ENCODE data around the gene SIKE1.

SIKE1 gene

DNA sequence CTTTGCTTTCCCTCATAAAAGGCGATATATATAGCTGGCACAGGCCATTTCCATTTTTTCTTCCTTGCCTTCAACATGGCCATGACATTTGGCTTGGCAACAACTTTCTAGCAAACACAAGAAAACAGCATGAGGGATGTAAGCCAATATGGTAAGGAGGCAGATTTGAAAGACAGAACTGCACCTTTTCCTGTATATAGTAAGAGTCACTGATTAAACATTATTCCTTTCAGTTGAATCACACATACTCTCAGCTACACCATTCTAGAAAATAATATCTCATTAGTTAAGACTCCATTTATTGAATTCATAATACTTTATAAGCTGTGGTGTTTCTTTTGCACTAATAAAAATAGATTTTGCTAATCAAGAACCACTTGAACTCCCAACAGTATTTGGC is 9.5 kb downstream of the SIKE1 start:
- TF ChIP-seq, protein P1, sequence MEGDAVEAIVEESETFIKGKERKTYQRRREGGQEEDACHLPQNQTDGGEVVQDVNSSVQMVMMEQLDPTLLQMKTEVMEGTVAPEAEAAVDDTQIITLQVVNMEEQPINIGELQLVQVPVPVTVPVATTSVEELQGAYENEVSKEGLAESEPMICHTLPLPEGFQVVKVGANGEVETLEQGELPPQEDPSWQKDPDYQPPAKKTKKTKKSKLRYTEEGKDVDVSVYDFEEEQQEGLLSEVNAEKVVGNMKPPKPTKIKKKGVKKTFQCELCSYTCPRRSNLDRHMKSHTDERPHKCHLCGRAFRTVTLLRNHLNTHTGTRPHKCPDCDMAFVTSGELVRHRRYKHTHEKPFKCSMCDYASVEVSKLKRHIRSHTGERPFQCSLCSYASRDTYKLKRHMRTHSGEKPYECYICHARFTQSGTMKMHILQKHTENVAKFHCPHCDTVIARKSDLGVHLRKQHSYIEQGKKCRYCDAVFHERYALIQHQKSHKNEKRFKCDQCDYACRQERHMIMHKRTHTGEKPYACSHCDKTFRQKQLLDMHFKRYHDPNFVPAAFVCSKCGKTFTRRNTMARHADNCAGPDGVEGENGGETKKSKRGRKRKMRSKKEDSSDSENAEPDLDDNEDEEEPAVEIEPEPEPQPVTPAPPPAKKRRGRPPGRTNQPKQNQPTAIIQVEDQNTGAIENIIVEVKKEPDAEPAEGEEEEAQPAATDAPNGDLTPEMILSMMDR (conservative IDR thresholded peaks at IDR 0.05; ENCODE audit: low read depth, low read length) = no peak
- H3K27ac ChIP-seq = no peak overlapping the region
- H3K9ac ChIP-seq = no peak overlapping the region
- H3K4me1 ChIP-seq (ENCODE audit: low read depth, poor library complexity, severe bottlenecking) = no peaks in the 10 kb centered on the region
- no peaks in the 10 kb centered on the region for H4K20me1 ChIP-seq (ENCODE audit: insufficient read depth)
- H3K36me3 ChIP-seq (ENCODE audit: insufficient read depth) = no peaks in the 10 kb centered on the region
- H3K4me2 ChIP-seq = no peak overlapping the region
- no peaks in the 10 kb centered on the region for H3K79me2 ChIP-seq (ENCODE audit: insufficient read depth, low read depth)
- H3K27me3 ChIP-seq (ENCODE audit: insufficient read depth, low read depth) = no peaks in the 10 kb centered on the region
- no peak overlapping the region for H3K4me3 ChIP-seq (IDR thresholded peaks at IDR 0.05; ENCODE audit: insufficient read depth, low read depth, low read length)
- no peak overlapping the region for H2AFZ ChIP-seq (ENCODE audit: low read depth)

DNA sequence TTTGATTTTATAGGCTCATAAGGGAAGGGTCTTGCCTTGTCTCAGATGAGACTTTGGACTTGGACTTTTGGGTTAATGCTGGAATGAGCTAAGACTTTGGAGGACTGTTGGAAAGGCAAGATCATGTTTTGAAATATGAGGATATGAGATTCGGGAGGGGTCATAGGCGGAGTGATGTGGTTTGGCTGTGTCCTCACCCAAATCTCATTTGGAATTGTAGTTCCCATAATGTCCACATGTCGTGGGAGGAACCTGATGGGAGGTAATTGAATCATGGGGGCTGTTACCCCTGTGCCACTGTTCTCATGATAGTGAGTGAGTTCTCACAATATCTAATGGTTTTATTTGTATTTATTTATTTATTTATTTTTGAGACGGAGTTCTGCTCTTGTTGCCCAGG is 15.8 kb downstream of the SIKE1 start:
- Histone ChIP-seq H4K20me1 (ENCODE audit: insufficient read depth) (no peaks in the 10 kb centered on the region), H3K4me1 (ENCODE audit: low read depth, poor library complexity, severe bottlenecking) (no peaks in the 10 kb centered on the region), H3K4me3 (IDR thresholded peaks at IDR 0.05; ENCODE audit: insufficient read depth, low read depth, low read length) (no peak overlapping the region), H3K79me2 (ENCODE audit: insufficient read depth, low read depth) (no peaks in the 10 kb centered on the region), H3K27me3 (ENCODE audit: insufficient read depth, low read depth) (no peaks in the 10 kb centered on the region), H3K9ac (no peak overlapping the region), H2AFZ (ENCODE audit: low read depth) (no peak overlapping the region), H3K36me3 (ENCODE audit: insufficient read depth) (no peaks in the 10 kb centered on the region), H3K27ac (no peak overlapping the region), H3K4me2 (no peak overlapping the region)
- TF ChIP-seq, protein P1 (conservative IDR thresholded peaks at IDR 0.05; ENCODE audit: low read depth, low read length) = no peak

DNA sequence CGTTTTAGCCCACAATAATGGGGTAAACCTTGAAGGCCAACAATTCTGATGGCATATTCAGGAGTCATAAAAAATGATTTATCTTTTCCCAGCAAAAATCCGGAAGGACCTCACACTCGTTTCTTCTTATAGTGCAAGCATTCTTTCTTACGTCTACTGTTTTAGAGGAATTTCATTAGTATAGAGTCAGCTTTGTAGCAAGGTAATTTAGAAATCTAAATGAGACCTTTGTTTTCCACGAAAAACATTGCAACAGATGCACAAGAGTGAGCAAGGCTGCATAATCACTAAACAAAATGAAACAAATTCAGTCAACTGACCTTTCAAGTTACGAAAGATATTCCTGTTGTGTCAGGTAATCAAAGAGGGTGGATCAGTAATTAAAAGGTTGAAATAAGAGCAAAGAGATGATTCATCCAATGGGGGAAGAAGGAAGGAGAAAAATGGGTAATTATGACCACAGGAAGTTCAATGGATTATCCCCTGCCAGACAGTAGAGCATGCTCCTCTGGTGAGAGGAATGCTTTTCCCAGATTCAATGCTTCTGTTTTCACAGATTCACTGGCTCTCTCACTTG is 22.1 kb downstream of the SIKE1 start:
- peak overlapping the region; percentile 98 for H3K27ac ChIP-seq
- H3K4me2 ChIP-seq = peak overlapping the region; percentile 47
- H2AFZ ChIP-seq (ENCODE audit: low read depth) = peak overlapping the region; percentile 78
- H3K4me1 ChIP-seq (ENCODE audit: low read depth, poor library complexity, severe bottlenecking) = peaks cover 30% of the 10 kb centered on the region
- TF ChIP-seq, protein P1 (conservative IDR thresholded peaks at IDR 0.05; ENCODE audit: low read depth, low read length) = no peak
- no peaks in the 10 kb centered on the region for H3K27me3 ChIP-seq (ENCODE audit: insufficient read depth, low read depth)
- peak overlapping the region; percentile 99; the same call in 1 of the 2 replicates for H3K9ac ChIP-seq
- no peaks in the 10 kb centered on the region for H3K36me3 ChIP-seq (ENCODE audit: insufficient read depth)
- peaks cover 40% of the 10 kb centered on the region for H3K79me2 ChIP-seq (ENCODE audit: insufficient read depth, low read depth)
- H4K20me1 ChIP-seq (ENCODE audit: insufficient read depth) = peaks cover 17% of the 10 kb centered on the region
- no peak overlapping the region for H3K4me3 ChIP-seq (IDR thresholded peaks at IDR 0.05; ENCODE audit: insufficient read depth, low read depth, low read length)

DNA sequence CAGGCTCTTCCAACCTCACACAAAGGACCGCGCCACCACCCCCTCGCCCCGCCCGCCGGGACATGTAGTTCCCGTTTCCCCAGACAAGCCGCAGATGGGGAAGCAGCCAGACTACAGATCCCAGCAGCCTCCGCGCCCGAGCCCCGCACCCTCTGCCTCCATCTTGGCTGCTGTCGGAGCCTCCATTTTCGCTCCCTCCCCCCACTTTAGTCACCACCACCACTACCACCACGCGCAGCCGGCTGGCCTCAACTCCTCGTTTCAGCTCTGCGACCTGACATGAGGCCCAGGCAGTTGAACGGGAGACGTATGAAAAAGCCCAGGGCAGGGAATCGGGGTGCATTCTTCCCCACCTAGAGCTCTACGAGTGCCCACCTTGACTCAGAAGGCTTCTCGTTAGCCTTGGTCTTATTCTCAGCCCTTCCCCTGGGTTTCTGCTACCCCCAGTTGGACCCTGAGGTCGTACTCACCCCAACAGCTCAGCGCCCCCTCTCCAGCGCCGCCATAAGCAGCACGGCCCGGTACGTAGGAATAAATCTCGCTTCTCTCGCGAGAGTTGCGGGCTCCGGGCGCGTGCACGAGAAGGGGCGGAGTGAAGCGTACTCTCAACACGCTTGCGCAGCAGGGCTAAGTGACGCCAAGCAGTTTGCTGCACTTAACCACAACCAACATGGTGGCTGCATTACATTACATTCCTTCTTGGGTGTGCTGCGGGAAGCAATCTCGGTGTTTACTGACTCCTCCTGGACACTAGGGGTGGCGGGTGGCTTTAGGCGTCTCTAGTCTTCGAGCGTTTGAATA is 22.8 kb downstream of the SIKE1 start, which contains the start of gene CSDE1:
CSDE1 (minus strand) TSS at position 530 of the 801 bp plus-strand sequence. CDS start 18,094 bp downstream, outside the sequence.
- Histone ChIP-seq H4K20me1 (ENCODE audit: insufficient read depth) (peaks cover 24% of the 10 kb centered on the region), H2AFZ (ENCODE audit: low read depth) (peak within 1 kb of the TSS; percentile 78), H3K27ac (peak within 1 kb of the TSS; percentile 98), H3K9ac (peak within 1 kb of the TSS; percentile 99), H3K36me3 (ENCODE audit: insufficient read depth) (no peaks in the 10 kb centered on the region), H3K4me3 (IDR thresholded peaks at IDR 0.05; ENCODE audit: insufficient read depth, low read depth, low read length) (peak within 1 kb of the TSS; percentile 54), H3K79me2 (ENCODE audit: insufficient read depth, low read depth) (peaks cover 47% of the 10 kb centered on the region), H3K27me3 (ENCODE audit: insufficient read depth, low read depth) (no peaks in the 10 kb centered on the region), H3K4me1 (ENCODE audit: low read depth, poor library complexity, severe bottlenecking) (peaks cover 37% of the 10 kb centered on the region), H3K4me2 (peak within 1 kb of the TSS; percentile 84)
- TF ChIP-seq, protein P1 (conservative IDR thresholded peaks at IDR 0.05; ENCODE audit: low read depth, low read length) = no peak

Data from KMS-11 (cell line).